Measurements from ENCODE around the gene RDX.
A peak's percentile ranks its signal among the peaks of the same experiment; 100 is the strongest.

RDX gene

GRCh38 chr11:110331626-110332025 is 35.2 kb upstream of the RDX start:
- Histone ChIP-seq H3K79me2 (ENCODE audit: control insufficient read depth, insufficient read depth, low read length, poor library complexity) (peaks cover 6% of the 10 kb centered on the region), H3K9ac (ENCODE audit: low read length) (no peak overlapping the region), H3K9me3 (ENCODE audit: insufficient read depth, low read depth, low read length) (no peaks in the 10 kb centered on the region), H3K14ac (ENCODE audit: low read length) (no peak overlapping the region), H3K4me3 (ENCODE audit: low read depth, low read length) (no peak overlapping the region), H4K12ac (ENCODE audit: low read depth, low read length) (no peak overlapping the region), H2AK5ac (ENCODE audit: low read length) (no peak overlapping the region), H3K79me1 (ENCODE audit: low read length) (peaks cover 21% of the 10 kb centered on the region), H4K8ac (ENCODE audit: low read depth, low read length) (no peak overlapping the region), H2BK120ac (ENCODE audit: insufficient read depth, low read length, poor library complexity) (no peak overlapping the region), H3K23ac (ENCODE audit: low read length) (no peak overlapping the region), H2AFZ (ENCODE audit: insufficient read depth, low read length, poor library complexity) (no peak overlapping the region), H2BK12ac (ENCODE audit: low read length) (no peak overlapping the region), H3K4me1 (ENCODE audit: control insufficient read depth in 1 of 2, insufficient read depth in 2 of 2, low read length in 2 of 2) (peaks cover 17 to 18% of the 10 kb centered on the region in 2 experiments), H3K4me2 (ENCODE audit: low read length) (no peak overlapping the region), H3K36me3 (ENCODE audit: control insufficient read depth in 1 of 2, insufficient read depth in 2 of 2, low read length in 2 of 2) (no peaks in the 10 kb centered on the region), H3K27ac (ENCODE audit: low read depth, low read length) (no peak overlapping the region), H4K91ac (ENCODE audit: low read depth, low read length) (no peak overlapping the region), H2BK5ac (ENCODE audit: low read depth, low read length, poor library complexity) (no peak overlapping the region), H3K27me3 (ENCODE audit: insufficient read depth, low read length) (no peaks in the 10 kb centered on the region), H3K4ac (ENCODE audit: low read depth, low read length) (no peak overlapping the region), H3K18ac (ENCODE audit: low read length) (no peak overlapping the region)
- DNase-seq: no peak
- no CpG with 5 or more reads among the region's 1 CpG for WGBS (ENCODE audit: extremely low coverage, insufficient coverage, insufficient read length)

- H3K4ac ChIP-seq (ENCODE audit: low read depth, low read length): no peak overlapping the region
- H2BK120ac ChIP-seq (ENCODE audit: insufficient read depth, low read length, poor library complexity): peak overlapping the region; percentile 97
- no peaks in the 10 kb centered on the region for H3K9me3 ChIP-seq (ENCODE audit: insufficient read depth, low read depth, low read length)
- H2BK5ac ChIP-seq (ENCODE audit: low read depth, low read length, poor library complexity): peak overlapping the region; percentile 76
- no CpG with 5 or more reads among the region's 1 CpG for WGBS (ENCODE audit: extremely low coverage, insufficient coverage, insufficient read length)
- H4K8ac ChIP-seq (ENCODE audit: low read depth, low read length): peak overlapping the region; percentile 10
- H3K79me1 ChIP-seq (ENCODE audit: low read length): peaks cover 13% of the 10 kb centered on the region
- H3K36me3 ChIP-seq (ENCODE audit: control insufficient read depth in 1 of 2, insufficient read depth in 2 of 2, low read length in 2 of 2): no peaks in the 10 kb centered on the region
- no peak overlapping the region for H3K4me3 ChIP-seq (ENCODE audit: low read depth, low read length)
- H3K18ac ChIP-seq (ENCODE audit: low read length): peak overlapping the region; percentile 51
- H3K79me2 ChIP-seq (ENCODE audit: control insufficient read depth, insufficient read depth, low read length, poor library complexity): no peaks in the 10 kb centered on the region
- H2BK12ac ChIP-seq (ENCODE audit: low read length): peak overlapping the region; percentile 96
- H2AK5ac ChIP-seq (ENCODE audit: low read length): peak overlapping the region; percentile 82
- H3K14ac ChIP-seq (ENCODE audit: low read length): peak overlapping the region; percentile 85
- no peak overlapping the region for H3K4me2 ChIP-seq (ENCODE audit: low read length)
- no peak for DNase-seq
- H2AFZ ChIP-seq (ENCODE audit: insufficient read depth, low read length, poor library complexity): no peak overlapping the region
- H4K12ac ChIP-seq (ENCODE audit: low read depth, low read length): no peak overlapping the region
- no peak overlapping the region for H3K23ac ChIP-seq (ENCODE audit: low read length)
- no peaks in the 10 kb centered on the region for H3K27me3 ChIP-seq (ENCODE audit: insufficient read depth, low read length)
- H3K4me1 ChIP-seq (ENCODE audit: control insufficient read depth in 1 of 2, insufficient read depth in 2 of 2, low read length in 2 of 2): peaks cover 17% of the 10 kb centered on the region in 2 experiments
- H3K27ac ChIP-seq (ENCODE audit: low read depth, low read length): peak overlapping the region; percentile 77
- peak overlapping the region; percentile 72 for H4K91ac ChIP-seq (ENCODE audit: low read depth, low read length)
- H3K9ac ChIP-seq (ENCODE audit: low read length): no peak overlapping the region
Measured at GRCh38 chr11:110329445-110329844, 33.0 kb upstream of the RDX start.

GRCh38 chr11:110327508-110327907 is 31.1 kb upstream of the RDX start:
- H2BK5ac ChIP-seq (ENCODE audit: low read depth, low read length, poor library complexity): no peak overlapping the region
- no peak overlapping the region for H3K14ac ChIP-seq (ENCODE audit: low read length)
- H3K9ac ChIP-seq (ENCODE audit: low read length): no peak overlapping the region
- no peaks in the 10 kb centered on the region for H3K79me2 ChIP-seq (ENCODE audit: control insufficient read depth, insufficient read depth, low read length, poor library complexity)
- DNase-seq: no peak
- H3K4ac ChIP-seq (ENCODE audit: low read depth, low read length): no peak overlapping the region
- H2BK12ac ChIP-seq (ENCODE audit: low read length): no peak overlapping the region
- no peak overlapping the region for H3K4me2 ChIP-seq (ENCODE audit: low read length)
- no CpG with 5 or more reads among the region's 3 CpGs for WGBS (ENCODE audit: extremely low coverage, insufficient coverage, insufficient read length)
- no peak overlapping the region for H3K27ac ChIP-seq (ENCODE audit: low read depth, low read length)
- peaks cover 13% of the 10 kb centered on the region for H3K79me1 ChIP-seq (ENCODE audit: low read length)
- H2AFZ ChIP-seq (ENCODE audit: insufficient read depth, low read length, poor library complexity): no peak overlapping the region
- no peak overlapping the region for H2AK5ac ChIP-seq (ENCODE audit: low read length)
- H4K12ac ChIP-seq (ENCODE audit: low read depth, low read length): no peak overlapping the region
- H3K27me3 ChIP-seq (ENCODE audit: insufficient read depth, low read length): no peaks in the 10 kb centered on the region
- H4K8ac ChIP-seq (ENCODE audit: low read depth, low read length): no peak overlapping the region
- no peaks in the 10 kb centered on the region for H3K9me3 ChIP-seq (ENCODE audit: insufficient read depth, low read depth, low read length)
- H4K91ac ChIP-seq (ENCODE audit: low read depth, low read length): no peak overlapping the region
- no peaks in the 10 kb centered on the region for H3K36me3 ChIP-seq (ENCODE audit: control insufficient read depth in 1 of 2, insufficient read depth in 2 of 2, low read length in 2 of 2)
- no peak overlapping the region for H3K23ac ChIP-seq (ENCODE audit: low read length)
- no peak overlapping the region for H3K4me3 ChIP-seq (ENCODE audit: low read depth, low read length)
- no peak overlapping the region for H3K18ac ChIP-seq (ENCODE audit: low read length)
- peaks cover 17 to 20% of the 10 kb centered on the region in 2 experiments for H3K4me1 ChIP-seq (ENCODE audit: control insufficient read depth in 1 of 2, insufficient read depth in 2 of 2, low read length in 2 of 2)
- H2BK120ac ChIP-seq (ENCODE audit: insufficient read depth, low read length, poor library complexity): no peak overlapping the region

- H3K9me3 ChIP-seq (ENCODE audit: insufficient read depth, low read depth, low read length): no peaks in the 10 kb centered on the region
- no peak overlapping the region for H2BK120ac ChIP-seq (ENCODE audit: insufficient read depth, low read length, poor library complexity)
- H3K9ac ChIP-seq (ENCODE audit: low read length): no peak overlapping the region
- no peak overlapping the region for H2BK12ac ChIP-seq (ENCODE audit: low read length)
- H4K8ac ChIP-seq (ENCODE audit: low read depth, low read length): no peak overlapping the region
- no peak overlapping the region for H2AFZ ChIP-seq (ENCODE audit: insufficient read depth, low read length, poor library complexity)
- no peak overlapping the region for H3K4me3 ChIP-seq (ENCODE audit: low read depth, low read length)
- H4K12ac ChIP-seq (ENCODE audit: low read depth, low read length): no peak overlapping the region
- no peaks in the 10 kb centered on the region for H3K36me3 ChIP-seq (ENCODE audit: control insufficient read depth in 1 of 2, insufficient read depth in 2 of 2, low read length in 2 of 2)
- no peak overlapping the region for H3K14ac ChIP-seq (ENCODE audit: low read length)
- H3K79me2 ChIP-seq (ENCODE audit: control insufficient read depth, insufficient read depth, low read length, poor library complexity): peaks cover 2% of the 10 kb centered on the region
- no peak overlapping the region for H2AK5ac ChIP-seq (ENCODE audit: low read length)
- H3K23ac ChIP-seq (ENCODE audit: low read length): no peak overlapping the region
- peaks cover 23 to 29% of the 10 kb centered on the region in 2 experiments for H3K4me1 ChIP-seq (ENCODE audit: control insufficient read depth in 1 of 2, insufficient read depth in 2 of 2, low read length in 2 of 2)
- H3K4ac ChIP-seq (ENCODE audit: low read depth, low read length): no peak overlapping the region
- peak overlapping the region; percentile 0 for H4K91ac ChIP-seq (ENCODE audit: low read depth, low read length)
- no peaks in the 10 kb centered on the region for H3K27me3 ChIP-seq (ENCODE audit: insufficient read depth, low read length)
- no peak for DNase-seq
- no peak overlapping the region for H3K18ac ChIP-seq (ENCODE audit: low read length)
- WGBS (ENCODE audit: extremely low coverage, insufficient coverage, insufficient read length): no CpG with 5 or more reads among the region's 4 CpGs
- H2BK5ac ChIP-seq (ENCODE audit: low read depth, low read length, poor library complexity): no peak overlapping the region
- peaks cover 19% of the 10 kb centered on the region for H3K79me1 ChIP-seq (ENCODE audit: low read length)
- no peak overlapping the region for H3K27ac ChIP-seq (ENCODE audit: low read depth, low read length)
- H3K4me2 ChIP-seq (ENCODE audit: low read length): no peak overlapping the region
Measured at GRCh38 chr11:110323786-110324185, 27.4 kb upstream of the RDX start.
